GM12864 (cell line): Measurements from ENCODE around the gene ACSM5.
"Not testable (repeated sequence)": the region's sequence is repeated elsewhere in the genome, so short reads cannot be mapped to it uniquely, and the experiment has no call there.

ENCODE experiments used
- DNase-seq: peaks from one replicate; pipeline ENCODE4 v3.0.0-alpha.2; 2011; ENCODE audit warnings: low read depth
- H3K4me3 ChIP-seq: 2 replicates; pipeline ENCODE4 v1.5.1; 2011; ENCODE audit warnings: mild to moderate bottlenecking, low read depth, low read length, control low read depth
- CTCF ChIP-seq: IDR thresholded peaks from 2 replicates; pipeline ENCODE4 v1.5.1; 2011; ENCODE audit warnings: low read depth, mild to moderate bottlenecking, moderate library complexity, low read length, control low read depth, inconsistent platforms; ENCODE audit errors: missing control alignments

The ACSM5 gene

GRCh38 chr16:20430948-20431347 lies 21.6 kb downstream of the ACSM5 start:
- TF ChIP-seq CTCF: no peak
- DNase-seq: no peak
- H3K4me3 ChIP-seq: no peak overlapping the region

- H3K4me3 ChIP-seq, DNase-seq: not testable (repeated sequence)
Observed at GRCh38 chr16:20438950-20439349, 29.6 kb downstream of the ACSM5 start.

DNA sequence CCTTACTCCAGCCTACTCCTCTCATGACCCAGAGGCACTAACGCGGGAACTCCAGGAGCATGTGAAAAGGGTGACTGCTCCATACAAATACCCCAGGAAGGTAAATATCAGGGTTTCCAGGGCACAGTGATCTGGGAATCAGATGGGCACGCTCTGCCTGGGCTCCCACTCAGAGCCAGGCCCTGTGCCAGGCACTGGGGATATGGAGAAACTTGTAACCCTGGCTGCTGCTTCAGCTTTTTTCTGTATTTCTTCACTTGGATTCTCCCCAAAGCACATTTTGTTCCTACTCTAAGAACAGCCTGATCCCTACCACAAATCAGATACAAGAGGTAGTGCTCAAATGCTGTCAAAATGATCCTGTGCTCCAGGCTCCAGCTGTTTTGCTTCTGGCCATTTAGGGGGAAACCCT lies 30.5 kb downstream of the ACSM5 start:
- DNase-seq, H3K4me3 ChIP-seq: not testable (repeated sequence)

- not testable (repeated sequence) for H3K4me3 ChIP-seq, DNase-seq
Observed at GRCh38 chr16:20440731-20441130, 31.4 kb downstream of the ACSM5 start.

- no peak for DNase-seq
- no peak for TF ChIP-seq CTCF
Observed at GRCh38 chr16:20441191-20441590, 31.9 kb downstream of the ACSM5 start.

DNA sequence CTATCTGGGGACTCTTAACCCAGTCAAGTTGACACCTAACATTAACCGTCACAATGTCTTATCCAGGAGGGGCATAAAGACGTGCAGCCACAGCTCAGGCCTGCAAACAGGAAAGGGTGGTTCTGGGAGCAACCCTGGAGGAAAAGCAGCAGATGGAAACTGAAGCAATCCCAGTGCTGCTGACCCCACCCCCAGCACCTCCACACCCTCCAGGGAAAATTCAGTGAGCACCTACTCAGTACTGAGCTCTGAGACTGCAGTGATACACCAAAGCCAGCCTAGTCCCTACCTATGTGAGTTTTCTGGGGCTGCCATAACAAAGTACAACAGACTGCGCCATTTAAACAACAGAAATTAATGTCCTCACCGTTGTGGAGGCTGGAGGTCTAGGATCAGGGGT lies 32.5 kb downstream of the ACSM5 start:
- H3K4me3 ChIP-seq, DNase-seq: not testable (repeated sequence)

More at GRCh38 chr16:20441191-20441590, 31.9 kb downstream of the ACSM5 start:
- no peak overlapping the region for H3K4me3 ChIP-seq

DNA sequence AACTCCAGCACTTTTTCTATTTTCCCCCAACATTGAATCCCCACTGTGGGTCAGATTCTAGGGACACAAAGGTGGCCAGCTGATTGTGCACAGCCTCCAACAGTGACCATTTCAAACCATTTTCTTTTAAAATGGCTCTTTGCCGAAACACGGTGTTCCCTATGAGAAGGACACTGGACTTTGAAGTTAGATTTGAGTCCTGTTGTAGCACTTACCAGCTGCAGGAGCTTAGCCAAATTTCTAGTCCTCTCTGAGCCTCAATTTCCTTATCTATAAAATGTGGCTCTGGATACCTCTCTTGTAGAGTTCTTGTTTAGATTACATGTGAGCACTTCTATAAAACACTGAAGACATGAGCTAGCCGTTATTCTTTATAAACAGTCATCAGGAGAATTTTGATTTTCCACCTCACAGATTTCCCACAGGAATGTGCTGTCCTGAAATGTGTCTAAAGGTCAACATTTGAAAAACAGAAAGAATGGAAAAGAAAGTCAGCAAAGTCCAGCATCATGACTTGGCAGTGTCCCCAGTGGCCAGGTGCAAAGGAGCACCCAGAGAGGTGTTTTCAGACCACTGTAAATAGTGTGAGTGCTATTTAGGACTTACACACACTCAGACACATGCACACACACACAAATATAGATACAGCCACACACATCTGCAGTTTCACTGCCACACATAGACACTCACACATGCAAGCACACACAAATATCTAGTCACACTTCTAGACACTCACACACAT lies 37.5 kb downstream of the ACSM5 start:
- not testable (repeated sequence) for H3K4me3 ChIP-seq, DNase-seq

- H3K4me3 ChIP-seq, DNase-seq: not testable (repeated sequence)
Observed at GRCh38 chr16:20451364-20451763, 42.0 kb downstream of the ACSM5 start, which contains the start of gene ACSM2A. TSS of gene ACSM2A (plus strand) at chr16:20451521. CDS start at chr16:20460115, 8,594 bp downstream.

DNA sequence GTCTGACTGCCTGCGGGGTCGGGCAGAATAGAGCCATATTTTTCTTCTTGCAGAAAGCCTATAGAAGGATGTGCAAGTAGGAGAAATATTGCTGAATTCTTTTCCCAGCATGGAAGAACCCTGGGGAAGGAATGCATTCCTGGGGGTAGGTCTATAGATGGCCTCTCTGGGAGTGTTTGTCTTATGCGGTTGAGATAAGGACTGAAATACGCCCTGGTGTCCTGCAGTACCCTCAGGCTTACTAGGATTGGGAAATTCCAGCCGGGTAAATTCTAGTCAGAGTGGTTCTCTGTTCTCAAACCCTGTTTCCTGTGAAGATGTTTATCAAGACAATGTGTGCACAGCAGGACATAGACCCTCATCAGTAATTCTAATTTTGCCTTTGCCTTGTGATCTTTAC lies 44.3 kb downstream of the ACSM5 start:
- DNase-seq, H3K4me3 ChIP-seq: not testable (repeated sequence)

DNA sequence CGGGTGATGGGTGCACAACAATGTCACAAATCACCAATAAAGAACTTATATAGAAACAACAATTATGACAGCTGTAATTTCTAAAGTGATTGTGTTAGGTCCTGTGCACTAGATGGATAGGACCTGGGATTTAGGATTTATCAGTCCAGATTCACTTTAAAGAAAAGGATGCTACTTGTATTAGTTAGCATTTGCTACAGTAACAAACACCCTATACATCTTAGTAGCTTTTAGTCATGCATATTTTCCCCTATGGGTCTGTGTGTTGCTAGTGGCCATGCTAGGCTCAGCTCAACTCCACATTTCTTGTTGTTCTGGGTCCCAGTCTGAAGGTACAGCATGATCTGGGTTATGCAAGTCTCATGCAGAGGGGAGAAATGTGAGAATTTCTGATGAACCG lies 49.9 kb downstream of the ACSM5 start:
- not testable (repeated sequence) for DNase-seq, H3K4me3 ChIP-seq

GRCh38 chr16:20460313-20460712 lies 51.0 kb downstream of the ACSM5 start:
- not testable (repeated sequence) for H3K4me3 ChIP-seq, DNase-seq

GRCh38 chr16:20468954-20469353 lies 59.6 kb downstream of the ACSM5 start:
- DNase-seq, H3K4me3 ChIP-seq: not testable (repeated sequence)

DNA sequence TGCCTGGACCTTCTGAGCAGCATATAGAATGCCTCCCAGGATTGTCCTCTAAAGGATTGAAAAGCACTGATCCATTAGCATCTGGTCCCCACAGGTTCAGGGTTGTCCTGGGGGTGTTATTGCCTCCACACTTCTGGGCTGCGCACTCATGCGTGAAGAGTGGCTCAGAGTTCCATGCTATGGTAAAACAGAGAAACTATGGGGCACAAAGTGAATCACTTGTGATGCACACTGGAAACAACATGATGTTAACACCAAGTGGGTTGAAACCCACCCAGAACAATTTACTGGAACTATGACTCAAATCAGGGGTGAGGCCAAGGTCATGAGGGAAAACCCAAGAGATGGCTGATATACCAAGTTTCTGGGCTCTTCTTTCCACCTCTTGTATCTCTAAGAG lies 60.6 kb downstream of the ACSM5 start:
- DNase-seq, H3K4me3 ChIP-seq: not testable (repeated sequence)

GRCh38 chr16:20470732-20471131 lies 61.4 kb downstream of the ACSM5 start:
- H3K4me3 ChIP-seq, DNase-seq: not testable (repeated sequence)

DNA sequence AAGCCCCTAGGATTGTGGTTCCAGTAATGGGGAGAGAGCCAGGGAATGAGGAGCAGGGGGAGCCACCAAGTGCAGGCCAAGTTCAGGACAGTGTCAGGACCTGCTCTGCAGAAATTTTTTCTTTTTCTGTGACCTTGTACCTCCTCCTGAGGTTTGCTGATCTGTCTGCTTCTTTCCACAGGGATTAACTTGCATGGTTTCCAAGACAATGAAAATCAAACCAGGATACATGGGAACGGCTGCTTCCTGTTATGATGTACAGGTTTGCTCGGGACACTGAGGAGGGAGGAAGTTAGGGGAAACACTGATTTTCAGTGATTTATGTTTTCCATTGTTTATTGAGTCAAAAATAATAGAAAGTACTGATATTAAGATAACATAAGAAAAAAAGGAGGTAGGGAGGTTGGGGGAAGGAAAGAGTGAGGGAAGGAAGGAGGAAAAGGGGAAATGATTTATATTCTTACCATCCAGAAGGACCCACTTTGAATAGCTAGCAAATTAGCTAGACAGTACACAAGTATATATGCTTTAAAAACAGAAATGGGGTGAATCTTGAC lies 67.9 kb downstream of the ACSM5 start:
- not testable (repeated sequence) for H3K4me3 ChIP-seq, DNase-seq

DNA sequence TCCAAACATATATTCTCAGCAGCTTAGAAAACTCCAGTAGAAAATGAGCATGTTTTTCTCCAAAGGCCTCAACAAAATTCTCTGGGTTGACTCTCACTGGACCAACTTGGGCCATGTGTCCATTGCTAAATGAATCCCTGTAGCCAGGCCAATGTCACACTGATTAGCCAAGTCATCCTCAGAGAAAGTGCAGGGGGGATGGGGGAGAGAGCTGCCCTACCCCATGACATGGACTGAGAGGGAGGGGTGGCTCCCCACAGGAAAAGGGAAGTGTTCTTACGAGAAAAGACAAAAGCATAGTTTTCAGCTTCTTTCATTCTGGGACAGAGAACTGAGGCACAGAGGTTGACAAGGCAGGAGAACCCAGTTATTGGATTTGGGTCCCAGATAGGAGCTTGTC lies 74.7 kb downstream of the ACSM5 start:
- not testable (repeated sequence) for DNase-seq, H3K4me3 ChIP-seq
